Activated CD4-positive, alpha-beta T cell treated with anti-CD3 and anti-CD28 coated beads for 24 hours (primary cell): ENCODE data around the gene TPM1.
"Not testable (repeated sequence)": the region's sequence is repeated elsewhere in the genome, so short reads cannot be mapped to it uniquely, and the experiment has no call there.

Experiments
- DNase-seq, 2 donors: peaks; one replicate each; pipeline ENCODE4 v3.0.0-alpha.2; 2020; ENCODE audit warnings: low read depth in 2 of 2

TPM1 gene

DNA sequence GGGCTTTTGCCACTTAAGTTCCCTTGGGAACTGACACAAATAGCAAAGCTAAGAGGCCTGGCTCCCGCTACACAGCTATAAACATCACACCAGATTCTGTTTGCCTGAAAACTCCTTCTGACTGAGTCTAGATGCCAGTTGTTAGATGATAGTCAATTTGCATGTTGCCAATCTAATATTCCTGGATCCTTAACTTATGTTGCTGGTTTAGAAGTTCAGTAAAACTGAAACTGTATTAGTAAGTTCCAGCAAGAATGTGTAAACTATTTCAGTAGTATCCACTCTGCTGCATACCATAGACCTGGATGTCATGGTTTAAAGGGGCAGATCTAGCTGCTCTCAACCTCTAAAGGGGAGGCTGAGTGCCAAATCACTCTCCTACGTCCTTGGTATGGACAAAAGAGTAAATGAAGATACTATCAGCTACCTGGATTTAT lies 52.0 kb downstream of the TPM1 start:
- DNase-seq: no peak

DNA sequence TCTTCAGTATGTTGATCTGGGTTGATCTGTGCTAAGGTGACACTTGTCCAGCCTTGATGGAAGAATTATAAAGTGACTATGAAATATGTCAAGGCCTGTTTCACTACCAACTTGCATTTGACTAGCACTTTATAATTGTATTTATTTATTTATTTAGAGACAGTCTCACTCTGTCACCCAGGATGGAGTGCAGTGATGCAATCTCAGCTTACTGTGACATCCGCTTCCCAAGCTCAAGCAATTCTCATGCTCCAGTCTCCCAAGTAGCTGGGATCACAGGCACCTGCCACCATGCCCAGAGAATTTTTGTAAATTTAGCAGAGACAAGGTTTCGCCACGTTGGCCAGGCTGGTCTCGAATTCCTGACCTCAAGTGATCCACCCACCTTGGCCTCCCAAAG lies 53.6 kb downstream of the TPM1 start:
- DNase-seq: no peak

DNA sequence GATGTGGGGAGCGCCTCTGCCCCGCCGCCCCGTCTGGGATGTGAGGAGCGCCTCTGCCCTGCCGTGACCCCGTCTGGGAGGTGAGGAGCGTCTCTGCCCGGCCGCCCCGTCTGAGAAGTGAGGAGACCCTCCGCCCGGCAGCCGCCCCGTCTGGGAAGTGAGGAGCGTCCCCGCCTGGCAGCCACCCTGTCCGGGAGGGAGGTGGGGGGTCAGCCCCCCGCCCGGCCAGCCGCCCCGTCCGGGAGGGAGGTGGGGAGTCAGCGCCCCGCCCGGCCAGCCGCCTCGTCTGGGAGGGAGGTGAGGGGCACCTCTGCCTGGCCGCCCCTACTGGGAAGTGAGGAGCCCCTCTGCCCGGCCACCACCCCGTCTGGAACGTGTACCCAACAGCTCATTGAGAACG lies 56.4 kb downstream of the TPM1 start:
- not testable (repeated sequence) for DNase-seq

DNA sequence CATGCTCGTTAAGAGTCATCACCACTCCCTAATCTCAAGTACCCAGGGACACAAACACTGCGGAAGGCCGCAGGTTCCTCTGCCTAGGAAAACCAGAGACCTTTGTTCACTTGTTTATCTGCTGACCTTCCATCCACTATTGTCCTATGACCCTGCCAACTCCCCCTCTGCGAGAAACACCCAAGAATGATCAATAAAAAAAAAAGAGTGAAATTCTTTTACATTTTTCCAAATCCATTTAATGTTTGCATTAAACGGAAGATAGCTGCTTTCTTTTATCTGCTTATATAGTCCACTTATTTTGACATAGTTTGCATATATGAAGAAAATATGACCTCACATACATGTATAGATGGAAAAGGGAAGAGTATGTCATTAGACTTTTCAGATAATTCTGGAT lies 57.0 kb downstream of the TPM1 start:
- DNase-seq: not testable (repeated sequence)

DNA sequence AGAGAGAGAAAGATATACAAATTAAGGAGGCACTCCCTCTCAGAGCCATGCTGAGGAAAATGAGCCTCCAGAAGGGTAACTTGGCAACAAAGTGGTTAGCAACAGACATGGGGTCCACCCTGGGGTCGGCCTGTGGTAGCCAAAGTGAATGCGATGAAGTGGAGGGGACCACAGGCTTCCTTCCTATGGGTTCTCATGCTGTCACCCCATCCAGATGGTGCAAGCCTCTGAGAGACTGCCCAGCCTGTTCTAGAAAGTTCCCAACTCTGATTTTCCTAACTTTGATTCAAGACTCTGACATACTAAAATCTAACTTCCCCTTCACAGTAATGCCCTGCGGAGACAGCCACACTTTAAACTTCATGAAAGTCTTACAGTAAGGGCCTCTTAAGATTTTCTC lies 60.9 kb downstream of the TPM1 start:
- no peak for DNase-seq

DNA sequence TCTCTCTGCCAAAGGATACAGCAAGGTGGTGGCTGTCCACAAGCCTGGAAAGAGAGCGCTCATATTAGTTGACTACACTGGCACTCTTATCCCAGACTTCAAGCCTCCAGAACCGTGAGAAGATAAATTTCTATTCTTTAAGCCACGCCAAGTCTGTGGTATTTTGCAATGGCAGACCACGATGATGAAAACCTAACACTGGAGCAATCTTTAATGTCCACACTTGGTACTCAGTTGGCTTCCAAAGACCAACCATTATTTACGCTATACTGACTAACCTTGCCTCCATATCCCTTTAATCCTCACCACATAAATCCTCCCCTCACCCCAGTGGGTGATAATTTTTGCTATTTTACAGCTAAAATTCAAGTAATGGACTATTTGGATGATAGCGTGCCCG lies 62.2 kb downstream of the TPM1 start:
- no peak for DNase-seq

DNA sequence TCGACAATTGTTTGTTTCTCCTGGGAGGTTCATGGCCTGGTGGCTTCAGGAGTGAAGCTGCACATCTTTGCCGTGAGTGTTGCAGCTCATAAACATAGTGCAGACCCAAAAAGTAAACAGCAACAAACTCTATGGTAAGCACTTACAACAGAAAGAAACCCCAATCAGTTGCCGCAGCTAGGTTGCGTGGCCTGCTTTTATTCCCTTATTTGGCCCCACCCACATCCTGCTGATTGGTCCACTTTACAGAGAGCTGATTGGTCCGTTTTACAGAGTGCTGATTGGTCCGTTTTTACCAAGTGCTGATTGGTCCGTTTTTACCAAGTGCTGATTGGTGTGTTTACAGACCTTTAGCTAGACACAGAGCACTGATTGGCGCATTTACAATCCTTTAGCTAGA lies 62.8 kb downstream of the TPM1 start:
- not testable (repeated sequence) for DNase-seq

DNA sequence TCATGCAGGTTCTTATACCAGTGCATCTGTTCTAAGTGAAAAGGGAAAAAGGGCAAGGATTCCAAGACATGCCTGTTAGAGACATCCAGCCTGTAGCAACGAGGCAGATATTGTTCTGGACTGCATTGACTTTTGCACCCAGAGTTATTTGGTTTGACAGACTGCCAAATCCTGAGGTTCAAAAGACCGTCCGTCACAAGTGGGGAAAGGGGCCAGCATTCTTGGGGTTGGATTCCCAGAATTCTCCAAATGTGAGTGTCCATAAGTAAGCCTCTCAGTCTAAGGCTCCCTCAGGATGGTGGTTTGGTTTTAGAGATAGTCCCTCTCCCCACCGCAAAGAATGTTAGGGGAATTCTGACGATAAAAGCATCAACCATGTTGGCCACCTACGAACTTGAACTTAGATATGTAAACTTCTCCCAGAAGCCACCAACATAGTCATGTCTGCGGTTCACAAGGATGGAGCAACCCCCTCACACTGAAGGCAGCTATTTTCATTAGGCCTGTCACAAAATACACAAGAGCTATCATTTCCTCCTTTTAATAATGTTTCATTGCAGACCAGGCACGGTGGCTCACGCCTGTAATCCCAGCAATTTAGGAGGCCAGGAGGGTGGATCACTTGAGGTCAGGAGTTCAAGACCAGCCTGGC lies 65.5 kb downstream of the TPM1 start:
- DNase-seq: no peak

DNA sequence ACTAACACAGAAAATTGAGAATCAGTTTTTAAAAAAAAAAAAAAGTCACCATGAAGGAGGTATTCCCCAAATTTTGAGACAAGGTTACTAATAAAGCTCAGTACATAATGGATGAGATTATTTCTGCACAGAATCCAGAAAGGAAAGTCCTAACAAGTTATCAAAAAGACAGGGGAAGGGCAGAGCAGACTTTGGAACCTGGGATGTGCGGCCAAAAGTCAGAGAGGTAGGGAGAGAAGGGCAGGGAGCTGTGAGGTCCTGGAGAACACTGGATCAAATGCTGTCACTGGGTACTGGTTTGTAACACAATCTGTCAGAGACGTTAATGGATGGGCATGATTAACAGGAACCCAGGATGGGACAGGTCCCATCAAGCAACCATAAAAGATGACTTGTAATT lies 67.0 kb downstream of the TPM1 start:
- DNase-seq: no peak

DNA sequence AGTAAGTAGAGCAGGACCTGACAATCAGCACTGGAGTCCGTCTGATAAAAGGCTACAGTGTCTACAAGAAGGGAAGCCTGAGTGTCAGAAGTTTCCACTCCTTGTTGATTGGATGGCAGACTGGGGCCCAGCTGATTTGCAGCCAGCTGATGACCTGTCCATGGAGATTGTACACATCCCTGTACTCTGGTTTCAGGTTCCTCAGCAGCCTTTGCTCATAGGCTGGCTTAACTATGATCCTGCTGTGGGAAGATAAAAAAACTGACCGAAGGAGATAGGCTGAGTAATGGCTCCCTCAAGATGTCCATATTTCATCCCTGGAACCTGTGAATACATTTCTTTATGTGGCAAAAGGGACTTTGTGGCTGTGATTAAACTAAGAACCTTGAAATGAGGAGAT lies 67.4 kb downstream of the TPM1 start:
- no peak for DNase-seq

DNA sequence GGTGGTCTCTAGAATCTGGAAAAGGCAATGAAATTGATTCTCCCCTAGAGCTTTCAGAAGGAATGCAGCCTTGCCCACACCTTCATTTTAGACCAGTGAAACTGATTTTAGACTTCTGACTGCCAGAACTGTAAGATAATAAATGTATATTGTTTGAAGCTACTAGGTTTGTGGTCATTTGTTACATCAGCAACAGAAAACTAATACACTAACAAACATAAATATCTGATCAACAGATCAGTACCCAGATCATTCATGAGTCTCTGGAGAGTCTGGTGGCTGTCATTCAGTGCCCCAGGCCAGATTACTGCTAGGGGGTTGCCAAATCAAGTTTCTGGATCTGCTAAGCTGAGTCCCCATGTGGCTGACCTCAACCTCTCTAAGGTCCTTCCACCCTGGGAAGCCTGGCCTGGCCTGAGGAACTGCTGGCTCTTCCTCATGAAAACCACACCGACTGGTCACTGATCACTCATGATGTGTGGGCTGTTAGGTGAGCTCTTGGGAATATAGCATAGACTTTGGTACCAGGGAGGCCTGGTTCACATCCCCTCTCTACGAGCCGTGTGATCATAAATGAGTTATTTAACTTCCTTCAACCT lies 68.0 kb downstream of the TPM1 start:
- DNase-seq: no peak

DNA sequence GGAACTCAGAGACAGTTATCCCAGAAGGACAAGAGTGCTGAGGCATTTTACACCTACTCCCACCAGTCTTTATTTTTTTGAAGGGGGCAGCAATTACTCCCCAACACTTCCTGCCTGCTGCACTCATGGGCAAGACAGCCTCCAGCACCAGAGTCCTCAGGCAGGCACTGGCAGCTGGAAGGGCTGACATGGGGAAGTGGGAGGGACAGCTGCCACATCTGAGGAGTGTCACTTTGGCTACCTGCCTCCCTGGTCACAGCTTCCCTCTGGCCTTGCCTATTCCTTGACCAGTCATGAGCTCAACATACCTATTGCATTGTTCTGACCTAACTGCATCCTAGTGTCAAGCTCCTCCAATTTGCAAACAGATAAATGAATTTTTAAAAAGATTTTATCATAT lies 68.9 kb downstream of the TPM1 start:
- no peak for DNase-seq

DNA sequence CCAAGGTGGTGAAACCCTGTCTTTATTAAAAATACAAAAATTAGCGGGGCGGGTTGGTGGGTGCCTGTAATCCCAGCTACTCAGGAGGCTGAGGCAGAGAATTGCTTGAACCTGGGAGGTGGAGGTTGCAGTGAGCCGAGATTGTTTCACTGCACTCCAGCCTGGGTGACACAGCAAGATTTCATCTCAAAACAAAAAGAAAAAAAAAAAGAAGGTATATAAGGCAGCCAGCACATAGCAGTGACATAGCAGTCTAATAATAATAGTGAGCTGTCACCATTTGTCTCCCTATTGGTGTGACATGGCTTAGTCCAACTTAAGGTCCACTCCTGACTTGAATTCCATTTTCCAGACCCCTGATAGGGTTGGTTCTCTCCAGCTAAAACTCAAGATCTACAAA lies 70.3 kb downstream of the TPM1 start:
- no peak for DNase-seq

DNA sequence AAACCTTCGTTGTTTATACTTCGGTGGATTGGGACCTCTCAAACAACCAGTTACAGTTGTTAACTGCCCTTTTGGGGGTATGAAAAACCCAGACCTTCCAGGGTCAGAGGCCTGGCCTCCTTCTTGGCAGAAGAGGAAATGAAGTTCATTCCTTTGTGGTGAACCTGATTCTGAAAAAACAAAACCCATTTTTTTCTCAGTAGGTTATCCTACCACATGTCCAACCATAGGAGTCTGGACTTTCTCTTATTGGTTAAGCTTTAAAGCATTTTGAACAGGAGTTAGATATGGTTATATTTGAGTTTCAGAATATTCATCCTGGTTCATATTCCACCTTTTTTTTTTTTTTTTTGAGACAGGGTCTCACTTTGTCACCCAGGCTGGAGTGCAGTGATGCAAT lies 71.9 kb downstream of the TPM1 start:
- DNase-seq: no peak
